ENCODE results near the gene ZNF473. TPM values are rescaled to one million over a fixed set of nuclear protein-coding genes. Genes with fewer than 3 reads are reported as not detected.

The ZNF473 gene
- total RNA-seq, 2 experiments from 2014 or later: 2.6 to 2.8 TPM

GRCh38 chr19:50042363-50043024 is 16.7 kb downstream of the ZNF473 start:
- H3K27ac Mint-ChIP-seq: no peak overlapping the region
- Histone ChIP-seq H3K27me3 (ENCODE audit: control insufficient read depth in 1 of 2, insufficient read depth in 2 of 2, low read length in 2 of 2) (no peaks in the 10 kb centered on the region), H3K4me1 (ENCODE audit: insufficient read depth, low read length) (no peaks in the 10 kb centered on the region), H3K4me3 (ENCODE audit: low read length) (no peak overlapping the region), H3K27ac (ENCODE audit: low read depth in 1 of 2, low read length in 2 of 2) (no peak overlapping the region), H3K36me3 (ENCODE audit: insufficient read depth, low read length) (peaks cover 80% of the 10 kb centered on the region), H3K9me3 (ENCODE audit: control insufficient read depth in 1 of 2, insufficient read depth in 1 of 2, low read length in 2 of 2) (peaks cover 12 to 23% of the 10 kb centered on the region in 2 experiments)
- no peaks in the 10 kb centered on the region for H3K4me1 Mint-ChIP-seq (ENCODE audit: low read depth)
- CTCF ChIA-PET: no interaction called here
- peaks cover 8% of the 10 kb centered on the region for H3K9me3 Mint-ChIP-seq
- POLR2A ChIA-PET: no interaction called here
- TF ChIP-seq CTCF (IDR thresholded peaks at IDR 0.05): no peak
- H3K4me3 Mint-ChIP-seq: no peak overlapping the region
- peaks cover 83% of the 10 kb centered on the region for H3K36me3 Mint-ChIP-seq (ENCODE audit: low read depth)
- no peak for ATAC-seq (ENCODE audit: poor library complexity)
- intact Hi-C loops (cut with DNase I, micrococcal nuclease): no loop called here
- no peaks in the 10 kb centered on the region for H3K27me3 Mint-ChIP-seq
- no peak for DNase-seq

- Mint-ChIP-seq H3K27me3 (no peaks in the 10 kb centered on the region), H3K36me3 (ENCODE audit: low read depth) (peaks cover 96% of the 10 kb centered on the region), H3K27ac (no peak overlapping the region), H3K4me1 (ENCODE audit: low read depth) (no peaks in the 10 kb centered on the region), H3K4me3 (no peak overlapping the region), H3K9me3 (peaks cover 8% of the 10 kb centered on the region)
- ChIA-PET CTCF (no interaction called here), POLR2A (no interaction called here)
- DNase-seq (no peak), ATAC-seq (ENCODE audit: poor library complexity) (no peak)
- intact Hi-C loops (cut with DNase I, micrococcal nuclease): no loop called here
- no peak for TF ChIP-seq CTCF (IDR thresholded peaks at IDR 0.05)
- no peak overlapping the region for H3K4me3 ChIP-seq (ENCODE audit: low read length)
- H3K36me3 ChIP-seq (ENCODE audit: insufficient read depth, low read length): peaks cover 72% of the 10 kb centered on the region
- peaks cover 12 to 23% of the 10 kb centered on the region in 2 experiments for H3K9me3 ChIP-seq (ENCODE audit: control insufficient read depth in 1 of 2, insufficient read depth in 1 of 2, low read length in 2 of 2)
- no peak overlapping the region for H3K27ac ChIP-seq (ENCODE audit: low read depth in 1 of 2, low read length in 2 of 2)
- no peaks in the 10 kb centered on the region for H3K4me1 ChIP-seq (ENCODE audit: insufficient read depth, low read length)
- H3K27me3 ChIP-seq (ENCODE audit: control insufficient read depth in 1 of 2, insufficient read depth in 2 of 2, low read length in 2 of 2): no peaks in the 10 kb centered on the region
These were observed 18.2 kb downstream of the ZNF473 start for GRCh38 chr19:50043967-50044366.

- Histone ChIP-seq H3K9me3 (ENCODE audit: control insufficient read depth in 1 of 2, insufficient read depth in 1 of 2, low read length in 2 of 2) (peaks cover 12 to 23% of the 10 kb centered on the region in 2 experiments), H3K27ac (ENCODE audit: low read depth in 1 of 2, low read length in 2 of 2) (no peak overlapping the region), H3K4me1 (ENCODE audit: insufficient read depth, low read length) (peaks cover 3% of the 10 kb centered on the region), H3K36me3 (ENCODE audit: insufficient read depth, low read length) (peaks cover 62% of the 10 kb centered on the region), H3K4me3 (ENCODE audit: low read length) (no peak overlapping the region), H3K27me3 (ENCODE audit: control insufficient read depth in 1 of 2, insufficient read depth in 2 of 2, low read length in 2 of 2) (no peaks in the 10 kb centered on the region)
- Mint-ChIP-seq H3K27ac (no peak overlapping the region), H3K4me3 (no peak overlapping the region), H3K27me3 (no peaks in the 10 kb centered on the region), H3K36me3 (ENCODE audit: low read depth) (peaks cover 87% of the 10 kb centered on the region), H3K4me1 (ENCODE audit: low read depth) (peaks cover 5% of the 10 kb centered on the region), H3K9me3 (peaks cover 8% of the 10 kb centered on the region)
- CTCF ChIA-PET: no interaction called here
- no peak for ATAC-seq (ENCODE audit: poor library complexity)
- intact Hi-C loops (cut with DNase I, micrococcal nuclease): no loop called here
- POLR2A ChIA-PET: no interaction called here
- no peak for TF ChIP-seq CTCF (IDR thresholded peaks at IDR 0.05)
- DNase-seq: no peak
These were observed 19.1 kb downstream of the ZNF473 start for GRCh38 chr19:50044922-50045321.

Data from CD4-positive, alpha-beta T cell (primary cell).